Esophagus muscularis mucosa (tissue), 4 donors: ENCODE data around the gene MAP2K6. TPM values are rescaled to one million over a fixed set of nuclear protein-coding genes. Genes with fewer than 3 reads are reported as not detected.

Experiments
- DNase-seq: peaks from one replicate; pipeline ENCODE4 v3.0.0-alpha.2; 2017; ENCODE audit errors: extremely low spot score
- H3K27ac ChIP-seq, 4 donors: fragments of 200-600 bp; sonication (generic); replicated peaks in 1 of 4; 1 replicate in 3 of 4; 2 replicates in 1 of 4; pipeline ENCODE4 v1.5.1; 2016 to 2019; ENCODE audit warnings: mild to moderate bottlenecking in 1 of 4
- H3K27me3 ChIP-seq, 4 donors: fragments of 200-600 bp; sonication (generic); one replicate each; pipeline versions ENCODE4 v1.5.1 to v1.6.0; 2016 to 2019
- H3K36me3 ChIP-seq, 4 donors: fragments of 200-600 bp; sonication (generic); one replicate each; pipeline ENCODE4 v1.5.1; 2016 to 2019
- H3K4me1 ChIP-seq, 4 donors: fragments of 200-600 bp; sonication (generic); one replicate each; pipeline ENCODE4 v1.5.1; 2016 to 2019
- H3K4me3 ChIP-seq, 4 donors: fragments of 200-600 bp; sonication (generic); 1 replicate in 2 of 4; 2 replicates in 2 of 4; pipeline ENCODE4 v1.5.1; 2016 to 2019; ENCODE audit warnings: mild to moderate bottlenecking in 4 of 4, moderate library complexity in 1 of 4
- H3K9me3 ChIP-seq, 4 donors: fragments of 200-600 bp; sonication (generic); 1 replicate in 3 of 4; 2 replicates in 1 of 4; pipeline ENCODE4 v1.5.1; 2016 to 2019
- CTCF ChIP-seq, 3 experiments: fragments of 200-600 bp in 2 of 3; fragments of 450-650 bp in 1 of 3; sonication (generic) in 2 of 3; IDR thresholded peaks; one replicate each; pipeline ENCODE4 v1.5.1; 2017 to 2019; ENCODE audit warnings: antibody characterized with exemption in 3 of 3, mild to moderate bottlenecking in 2 of 3, moderate library complexity in 1 of 3
- EP300 ChIP-seq: sonication (generic); formaldehyde crosslinking; IDR thresholded peaks from one replicate; pipeline ENCODE4 v1.6.1; 2017; ENCODE audit warnings: antibody characterized with exemption
- POLR2A ChIP-seq: fragments of 450-650 bp; IDR thresholded peaks from one replicate; pipeline ENCODE4 v1.6.1; 2017; ENCODE audit warnings: antibody characterized with exemption, moderate library complexity, mild to moderate bottlenecking, low read depth
- POLR2AphosphoS5 ChIP-seq, 2 donors: sonication (generic); formaldehyde crosslinking; IDR thresholded peaks; one replicate each; pipeline ENCODE4 v1.6.1; 2017; ENCODE audit warnings: antibody characterized with exemption in 2 of 2
- WGBS: methylation state at CpG from one replicate; pipeline ENCODE4 v1.1.5; 2018; 5-methylcytosine and 5-hydroxymethylcytosine counted together
- intact Hi-C: fragments of 100-400 bp; cut with DNase I; formaldehyde crosslinking; loops from one replicate; pipeline ENCODE4 v1.15.1; 2023
- total RNA-seq, 4 donors: library from RNA; depleted of rRNA; stranded (reverse); fragments of >200 nt; gene quantifications; one replicate each; pipeline versions ENCODE4 v1.1.0 to v1.2.1, GENCODE V29; 2016

MAP2K6 gene
- total RNA-seq, 4 donors from 2014 or later, result 0.83 to 3.1 (median 1.5) TPM

GRCh38 chr17:69448431-69449102 lies 34.1 kb downstream of the MAP2K6 start:
- intact Hi-C loops, result no loop called here
- H3K4me3 ChIP-seq, result peak overlapping the region; percentile 32 to 38 (median 32)
- WGBS, result 48% methylated on average over 16 of the region's 16 CpGs
- peaks cover 8 to 17% (median 16%) of the 10 kb centered on the region in 4 donors for H3K4me1 ChIP-seq
- no peaks in the 10 kb centered on the region for H3K27me3 ChIP-seq
- TF ChIP-seq EP300, result no peak
- no peak for TF ChIP-seq POLR2A
- no peak for TF ChIP-seq POLR2AphosphoS5 (IDR thresholded peaks at IDR 0.05)
- no peak for TF ChIP-seq CTCF (IDR thresholded peaks at IDR 0.05)
- DNase-seq, result no peak
- peak overlapping the region in 3 of 4 donors; percentile 7 to 66 (median 47) for H3K27ac ChIP-seq
- H3K36me3 ChIP-seq, result no peaks in the 10 kb centered on the region
- no peaks in the 10 kb centered on the region for H3K9me3 ChIP-seq

- intact Hi-C loops, result no loop called here
These were observed 35.6 kb downstream of the MAP2K6 start for GRCh38 chr17:69450131-69450530.

GRCh38 chr17:69450918-69451317 lies 36.4 kb downstream of the MAP2K6 start:
- no peak for DNase-seq
- Histone ChIP-seq H3K27ac (no peak overlapping the region), H3K9me3 (no peaks in the 10 kb centered on the region), H3K27me3 (no peaks in the 10 kb centered on the region), H3K4me3 (no peak overlapping the region), H3K36me3 (no peaks in the 10 kb centered on the region), H3K4me1 (peaks cover 8 to 17% (median 16%) of the 10 kb centered on the region in 4 donors)
- intact Hi-C loops, result no loop called here
- TF ChIP-seq CTCF (IDR thresholded peaks at IDR 0.05) (no peak), EP300 (no peak), POLR2A (no peak), POLR2AphosphoS5 (IDR thresholded peaks at IDR 0.05) (no peak)
- WGBS, result 95% methylated on average over 7 of the region's 7 CpGs

More at GRCh38 chr17:69450131-69450530, 35.6 kb downstream of the MAP2K6 start:
- no peaks in the 10 kb centered on the region for H3K9me3 ChIP-seq
- H3K36me3 ChIP-seq, result no peaks in the 10 kb centered on the region
- H3K27ac ChIP-seq, result no peak overlapping the region
- 89% methylated on average over 4 of the region's 4 CpGs for WGBS
- H3K4me1 ChIP-seq, result peaks cover 8 to 17% (median 16%) of the 10 kb centered on the region in 4 donors
- DNase-seq, result no peak
- no peak overlapping the region for H3K4me3 ChIP-seq
- no peaks in the 10 kb centered on the region for H3K27me3 ChIP-seq
- TF ChIP-seq POLR2AphosphoS5 (IDR thresholded peaks at IDR 0.05) (no peak), CTCF (IDR thresholded peaks at IDR 0.05) (no peak), EP300 (no peak), POLR2A (no peak)

GRCh38 chr17:69451416-69452394 lies 37.2 kb downstream of the MAP2K6 start:
- WGBS, result 87% methylated on average over 8 of the region's 8 CpGs
- Histone ChIP-seq H3K27me3 (no peaks in the 10 kb centered on the region), H3K27ac (no peak overlapping the region), H3K36me3 (no peaks in the 10 kb centered on the region), H3K4me3 (no peak overlapping the region), H3K4me1 (peaks cover 8 to 17% (median 16%) of the 10 kb centered on the region in 4 donors), H3K9me3 (no peaks in the 10 kb centered on the region)
- intact Hi-C loops, result no loop called here
- TF ChIP-seq EP300 (no peak), POLR2AphosphoS5 (IDR thresholded peaks at IDR 0.05) (no peak), CTCF (IDR thresholded peaks at IDR 0.05) (no peak), POLR2A (no peak)
- no peak for DNase-seq
